ENCODE data around the gene FAM81B.
"Not testable (repeated sequence)": the region's sequence is repeated elsewhere in the genome, so short reads cannot be mapped to it uniquely, and the experiment has no call there.

The FAM81B gene

DNA sequence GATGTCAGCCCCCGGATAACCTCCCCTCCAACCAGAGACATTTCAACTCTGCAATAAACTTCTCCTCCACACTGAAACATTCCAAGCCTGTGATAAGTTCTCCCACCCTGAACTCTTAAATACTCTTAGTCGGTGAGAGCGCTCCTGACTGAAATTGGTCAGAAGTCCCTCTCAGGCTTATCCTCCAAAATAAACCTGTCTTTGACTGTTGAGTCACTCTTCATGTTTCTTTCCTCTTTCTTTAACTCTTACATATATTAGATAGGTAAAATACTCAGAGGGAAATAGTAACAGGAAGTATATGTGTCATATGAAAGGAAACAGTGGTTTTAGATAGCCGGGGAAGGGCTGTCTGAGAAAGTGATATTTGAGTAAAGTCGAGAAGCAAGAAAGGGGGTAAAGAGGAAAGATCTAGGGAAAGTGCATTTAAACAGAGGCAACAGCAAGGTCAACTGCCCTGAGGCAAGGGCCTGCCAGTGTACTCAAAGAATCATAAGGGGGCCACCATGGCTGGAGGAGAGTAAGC, 11.0 kb upstream of the FAM81B start:
- Mint-ChIP-seq H3K9me3 (no peaks in the 10 kb centered on the region), H3K4me3 (no peak overlapping the region), H3K27me3 (peaks cover 0 to 7% of the 10 kb centered on the region in 2 donors), H3K36me3 (ENCODE audit: insufficient read depth) (no peaks in the 10 kb centered on the region), H3K4me1 (ENCODE audit: low read depth in 2 of 2) (no peaks in the 10 kb centered on the region), H3K27ac (no peak overlapping the region)
- DNase-seq (no peak), ATAC-seq (replicated peaks) (no peak)

- Mint-ChIP-seq H3K9me3 (no peaks in the 10 kb centered on the region), H3K4me3 (no peak overlapping the region)
Observed at GRCh38 chr5:95382801-95383200, 8.4 kb upstream of the FAM81B start.

DNA sequence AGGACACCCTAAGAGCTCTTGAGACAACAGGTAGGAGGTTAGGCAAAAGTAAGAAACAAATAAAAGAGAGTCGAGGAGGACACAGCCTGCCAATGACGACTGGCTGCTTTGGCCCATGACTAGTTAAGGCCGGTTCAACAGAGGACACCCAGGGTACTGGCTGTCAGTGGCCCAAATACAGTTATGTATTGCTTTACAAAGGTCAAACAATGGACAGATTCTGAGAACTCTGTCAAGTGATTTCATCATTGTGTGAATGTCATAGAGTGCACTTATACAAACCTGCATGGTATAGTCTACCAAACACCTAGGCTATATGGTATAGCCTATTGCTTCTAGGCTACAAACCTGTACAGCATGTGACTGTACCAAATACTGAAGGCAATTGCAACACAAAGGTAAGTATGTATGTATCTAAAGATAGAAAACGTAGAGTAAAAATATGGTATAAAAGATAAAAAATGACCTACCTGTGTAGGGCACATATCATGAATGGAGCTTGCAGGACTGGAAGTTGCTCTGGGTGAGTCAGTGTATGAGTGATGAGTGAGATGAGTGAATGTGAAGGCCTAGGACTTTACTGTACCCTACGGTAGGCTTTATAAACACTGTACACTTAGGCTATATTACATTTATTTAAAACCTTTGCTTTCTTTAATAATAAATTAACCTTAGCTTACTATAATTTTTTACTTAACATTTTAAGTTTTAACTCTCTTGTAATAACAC, 6.5 kb upstream of the FAM81B start:
- no peaks in the 10 kb centered on the region for H3K36me3 Mint-ChIP-seq (ENCODE audit: insufficient read depth)
- H3K27me3 Mint-ChIP-seq: peaks cover 7 to 9% of the 10 kb centered on the region in 2 donors
- H3K4me3 Mint-ChIP-seq: no peak overlapping the region
- peaks cover 0 to 2% of the 10 kb centered on the region in 2 donors for H3K9me3 Mint-ChIP-seq
- DNase-seq (no peak), ATAC-seq (replicated peaks) (no peak)
- no peaks in the 10 kb centered on the region for H3K4me1 Mint-ChIP-seq (ENCODE audit: low read depth in 2 of 2)
- no peak overlapping the region for H3K27ac Mint-ChIP-seq

More at GRCh38 chr5:95382801-95383200, 8.4 kb upstream of the FAM81B start:
- DNase-seq: no peak
- Mint-ChIP-seq H3K27me3 (peaks cover 5 to 7% of the 10 kb centered on the region in 2 donors), H3K27ac (no peak overlapping the region), H3K4me1 (ENCODE audit: low read depth in 2 of 2) (no peaks in the 10 kb centered on the region), H3K36me3 (ENCODE audit: insufficient read depth) (no peaks in the 10 kb centered on the region)
- ATAC-seq (replicated peaks): no peak

- Mint-ChIP-seq H3K36me3 (ENCODE audit: insufficient read depth) (no peaks in the 10 kb centered on the region), H3K27ac (no peak overlapping the region), H3K27me3 (peaks cover 7 to 9% of the 10 kb centered on the region in 2 donors), H3K4me3 (no peak overlapping the region), H3K9me3 (peaks cover 0 to 2% of the 10 kb centered on the region in 2 donors), H3K4me1 (ENCODE audit: low read depth in 2 of 2) (no peaks in the 10 kb centered on the region)
- no peak for ATAC-seq (replicated peaks)
- DNase-seq: no peak
Observed at GRCh38 chr5:95385334-95385733, 5.8 kb upstream of the FAM81B start.

GRCh38 chr5:95391965-95392364, 799 bp downstream of the FAM81B start:
- ATAC-seq (replicated peaks); H3K36me3 Mint-ChIP-seq (ENCODE audit: insufficient read depth); H3K9me3 Mint-ChIP-seq; DNase-seq; H3K4me1 Mint-ChIP-seq (ENCODE audit: low read depth in 2 of 2); H3K4me3 Mint-ChIP-seq; H3K27ac Mint-ChIP-seq: not testable (repeated sequence)
- peaks cover 5 to 16% of the 10 kb centered on the region in 2 donors for H3K27me3 Mint-ChIP-seq

DNA sequence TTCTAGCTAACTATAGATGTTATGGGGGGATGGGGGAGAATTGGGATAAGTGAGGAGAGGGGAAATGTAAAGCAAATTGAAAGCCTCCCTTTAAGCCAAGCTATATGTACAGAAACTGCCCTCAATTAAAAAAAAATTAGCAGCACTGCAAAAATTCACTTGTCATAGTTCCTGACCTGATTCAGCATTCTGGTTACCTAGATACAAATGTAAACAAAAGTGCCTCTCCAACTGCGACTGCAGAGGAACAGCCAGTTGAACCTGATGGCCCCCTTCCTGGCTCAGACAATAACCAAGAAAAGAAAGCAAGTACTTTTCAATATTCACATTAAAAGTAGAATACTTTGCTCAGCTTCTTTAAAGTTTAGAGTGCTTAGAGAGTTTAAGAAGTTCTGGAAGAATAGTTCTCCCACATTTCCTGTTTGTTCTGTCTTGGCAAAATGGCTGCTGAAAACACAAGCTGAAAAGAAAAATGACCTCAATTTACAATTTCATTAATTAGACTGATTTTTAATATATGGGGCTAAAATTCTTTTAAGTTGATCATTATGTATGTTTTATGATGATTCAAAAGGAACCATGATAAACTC, 1.5 kb downstream of the FAM81B start:
- Mint-ChIP-seq H3K36me3 (ENCODE audit: insufficient read depth) (no peaks in the 10 kb centered on the region), H3K27ac (no peak overlapping the region), H3K4me1 (ENCODE audit: low read depth in 2 of 2) (no peaks in the 10 kb centered on the region), H3K9me3 (peaks cover 0 to 2% of the 10 kb centered on the region in 2 donors), H3K4me3 (no peak overlapping the region), H3K27me3 (peaks cover 5 to 13% of the 10 kb centered on the region in 2 donors)
- DNase-seq (no peak), ATAC-seq (replicated peaks) (no peak)

GRCh38 chr5:95393279-95393678, 2.1 kb downstream of the FAM81B start:
- H3K36me3 Mint-ChIP-seq (ENCODE audit: insufficient read depth): no peaks in the 10 kb centered on the region
- DNase-seq (no peak), ATAC-seq (replicated peaks) (no peak)
- H3K9me3 Mint-ChIP-seq: peaks cover 0 to 2% of the 10 kb centered on the region in 2 donors
- H3K4me1 Mint-ChIP-seq (ENCODE audit: low read depth in 2 of 2): no peaks in the 10 kb centered on the region
- H3K27ac Mint-ChIP-seq: no peak overlapping the region
- no peak overlapping the region for H3K4me3 Mint-ChIP-seq
- H3K27me3 Mint-ChIP-seq: peaks cover 5 to 8% of the 10 kb centered on the region in 2 donors

- no peak overlapping the region for H3K27ac Mint-ChIP-seq
- DNase-seq: no peak
- H3K4me1 Mint-ChIP-seq (ENCODE audit: low read depth in 2 of 2): no peaks in the 10 kb centered on the region
- no peaks in the 10 kb centered on the region for H3K9me3 Mint-ChIP-seq
- ATAC-seq (replicated peaks): no peak
- H3K4me3 Mint-ChIP-seq: no peak overlapping the region
- no peaks in the 10 kb centered on the region for H3K36me3 Mint-ChIP-seq (ENCODE audit: insufficient read depth)
- H3K27me3 Mint-ChIP-seq: peaks cover 5 to 17% of the 10 kb centered on the region in 2 donors
Observed at GRCh38 chr5:95398989-95399388, 7.8 kb downstream of the FAM81B start.

DNA sequence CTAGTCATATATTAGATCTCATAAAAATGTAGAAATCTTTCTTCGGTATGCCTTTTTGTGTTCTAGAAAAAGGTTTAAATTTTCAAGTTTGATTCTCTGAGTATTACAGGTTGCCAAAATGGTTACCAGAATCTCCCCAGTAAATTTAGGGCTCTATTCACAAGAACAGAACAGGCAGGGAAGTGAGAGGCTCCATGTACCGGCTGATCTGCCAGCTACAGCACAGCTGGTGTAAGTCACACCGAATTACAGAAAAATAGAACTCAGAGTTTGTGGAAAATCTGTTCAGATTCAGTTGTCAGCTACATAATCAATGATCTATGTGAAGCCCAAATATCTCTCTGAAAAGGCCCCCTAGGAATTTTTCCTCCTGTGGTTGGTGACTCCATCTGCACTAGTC, 10.5 kb downstream of the FAM81B start:
- DNase-seq: no peak
- Mint-ChIP-seq H3K36me3 (ENCODE audit: insufficient read depth) (no peaks in the 10 kb centered on the region), H3K27me3 (peaks cover 4 to 21% of the 10 kb centered on the region in 2 donors), H3K4me1 (ENCODE audit: low read depth in 2 of 2) (no peaks in the 10 kb centered on the region), H3K4me3 (no peak overlapping the region), H3K9me3 (no peaks in the 10 kb centered on the region), H3K27ac (no peak overlapping the region)
- no peak for ATAC-seq (replicated peaks)

DNA sequence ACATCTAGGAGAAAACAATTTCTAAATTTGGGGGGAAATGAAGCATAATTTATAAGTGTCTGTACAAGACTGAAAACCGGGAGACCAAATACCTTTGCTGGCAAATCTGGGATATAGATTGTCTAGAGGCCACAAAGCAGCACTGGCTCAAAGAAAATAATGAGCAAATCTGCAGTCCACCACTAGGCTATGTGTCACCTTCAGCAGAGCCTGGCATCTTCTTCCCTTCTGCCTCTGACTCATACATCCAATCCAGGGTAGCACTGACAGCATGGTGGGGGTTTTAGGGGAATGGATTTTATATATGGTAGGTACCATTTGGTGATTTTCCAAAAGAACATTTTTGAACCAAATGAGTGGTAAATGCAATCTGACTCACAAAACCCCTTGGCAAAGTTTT, 12.8 kb downstream of the FAM81B start:
- Mint-ChIP-seq H3K4me1 (ENCODE audit: low read depth in 2 of 2) (no peaks in the 10 kb centered on the region), H3K4me3 (no peak overlapping the region), H3K9me3 (no peaks in the 10 kb centered on the region), H3K36me3 (ENCODE audit: insufficient read depth) (no peaks in the 10 kb centered on the region), H3K27me3 (peaks cover 23 to 25% of the 10 kb centered on the region in 2 donors), H3K27ac (no peak overlapping the region)
- ATAC-seq (replicated peaks): no peak
- DNase-seq: no peak

- Mint-ChIP-seq H3K4me1 (ENCODE audit: low read depth in 2 of 2) (no peaks in the 10 kb centered on the region), H3K27ac (no peak overlapping the region), H3K36me3 (ENCODE audit: insufficient read depth) (no peaks in the 10 kb centered on the region), H3K9me3 (no peaks in the 10 kb centered on the region), H3K27me3 (peaks cover 23% of the 10 kb centered on the region in 2 donors), H3K4me3 (no peak overlapping the region)
- no peak for DNase-seq
- ATAC-seq (replicated peaks): no peak
Observed at GRCh38 chr5:95406426-95407090, 15.4 kb downstream of the FAM81B start.

- no peak for DNase-seq
- Mint-ChIP-seq H3K9me3 (no peaks in the 10 kb centered on the region), H3K36me3 (ENCODE audit: insufficient read depth) (no peaks in the 10 kb centered on the region), H3K4me1 (ENCODE audit: low read depth in 2 of 2) (no peaks in the 10 kb centered on the region), H3K27me3 (peaks cover 23 to 28% of the 10 kb centered on the region in 2 donors), H3K4me3 (no peak overlapping the region), H3K27ac (no peak overlapping the region)
- no peak for ATAC-seq (replicated peaks)
Observed at GRCh38 chr5:95410279-95410678, 19.1 kb downstream of the FAM81B start.

DNA sequence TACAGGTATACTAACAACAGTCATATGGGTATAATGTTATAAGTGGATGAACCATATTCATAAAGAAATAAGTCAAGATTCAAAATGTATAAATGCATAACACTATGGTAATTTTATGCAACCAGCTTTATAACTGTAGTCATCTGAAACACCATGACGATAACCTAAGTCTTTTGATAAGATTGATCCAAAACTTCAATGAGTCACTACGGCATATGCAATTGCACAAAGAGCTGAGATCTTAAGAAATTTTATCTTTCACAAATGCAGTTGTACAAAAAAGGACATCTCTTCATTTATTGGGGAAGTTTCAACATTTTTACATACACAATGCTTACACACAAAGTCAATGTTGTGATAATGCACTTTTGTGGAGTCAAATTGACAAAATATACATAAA, 20.3 kb downstream of the FAM81B start:
- Mint-ChIP-seq H3K36me3 (ENCODE audit: insufficient read depth) (no peaks in the 10 kb centered on the region), H3K4me3 (no peak overlapping the region), H3K4me1 (ENCODE audit: low read depth in 2 of 2) (no peaks in the 10 kb centered on the region), H3K9me3 (no peaks in the 10 kb centered on the region), H3K27me3 (peaks cover 17 to 21% of the 10 kb centered on the region in 2 donors), H3K27ac (no peak overlapping the region)
- ATAC-seq (replicated peaks) (no peak), DNase-seq (no peak)

DNA sequence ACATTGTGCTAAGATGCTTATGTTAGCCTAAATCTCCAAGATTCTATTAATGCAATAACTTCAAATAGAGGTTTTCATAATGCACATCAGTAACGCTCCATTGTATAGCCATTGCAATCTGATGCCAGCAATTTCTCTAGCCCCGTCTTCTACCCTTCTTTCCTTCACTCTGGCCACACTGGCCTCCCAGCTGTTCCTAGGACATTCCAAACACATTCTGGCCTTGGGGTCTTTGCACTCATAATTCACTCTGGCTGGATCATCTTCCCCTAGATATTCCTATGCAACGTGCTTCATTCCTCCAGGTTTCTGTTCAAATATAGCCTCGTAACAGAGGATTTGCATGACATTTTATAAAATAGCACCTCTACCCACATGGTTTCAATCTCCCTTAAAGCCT, 23.3 kb downstream of the FAM81B start:
- no peaks in the 10 kb centered on the region for H3K36me3 Mint-ChIP-seq (ENCODE audit: insufficient read depth)
- DNase-seq: no peak
- no peaks in the 10 kb centered on the region for H3K9me3 Mint-ChIP-seq
- no peak overlapping the region for H3K27ac Mint-ChIP-seq
- no peak for ATAC-seq (replicated peaks)
- H3K4me3 Mint-ChIP-seq: no peak overlapping the region
- peaks cover 0 to 5% of the 10 kb centered on the region in 2 donors for H3K27me3 Mint-ChIP-seq
- no peaks in the 10 kb centered on the region for H3K4me1 Mint-ChIP-seq (ENCODE audit: low read depth in 2 of 2)

All from effector memory CD8-positive, alpha-beta T cell (primary cell).